Activated CD4-positive, alpha-beta T cell treated with anti-CD3 and anti-CD28 coated beads, Interleukin-10, Interleukin-2, amounts not matched to agents 100 ng/mL and 50 ng/mL, durations not matched to agents 16 hours and 8 hours (primary cell): ENCODE measurements around the gene TLR4.
A peak's percentile ranks its signal among the peaks of the same experiment; 100 is the strongest.

Experiments used
- DNase-seq: peaks from one replicate; pipeline ENCODE4 v3.0.0-alpha.2; 2020

Gene TLR4

DNA sequence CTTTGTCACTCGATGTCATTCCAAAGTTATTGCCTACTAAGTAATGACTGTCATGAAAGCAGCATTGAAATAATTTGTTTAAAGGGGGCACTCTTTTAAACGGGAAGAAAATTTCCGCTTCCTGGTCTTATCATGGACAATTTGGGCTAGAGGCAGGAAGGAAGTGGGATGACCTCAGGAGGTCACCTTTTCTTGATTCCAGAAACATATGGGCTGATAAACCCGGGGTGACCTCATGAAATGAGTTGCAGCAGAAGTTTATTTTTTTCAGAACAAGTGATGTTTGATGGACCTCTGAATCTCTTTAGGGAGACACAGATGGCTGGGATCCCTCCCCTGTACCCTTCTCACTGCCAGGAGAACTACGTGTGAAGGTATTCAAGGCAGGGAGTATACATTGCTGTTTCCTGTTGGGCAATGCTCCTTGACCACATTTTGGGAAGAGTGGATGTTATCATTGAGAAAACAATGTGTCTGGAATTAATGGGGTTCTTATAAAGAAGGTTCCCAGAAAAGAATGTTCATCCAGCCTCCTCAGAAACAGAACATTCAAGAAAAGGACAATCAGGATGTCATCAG lies 11.3 kb downstream of the TLR4 start:
- DNase-seq = no peak

GRCh38 chr9:117718085-117718484 lies 13.9 kb downstream of the TLR4 start:
- peak; percentile 23 for DNase-seq

DNA sequence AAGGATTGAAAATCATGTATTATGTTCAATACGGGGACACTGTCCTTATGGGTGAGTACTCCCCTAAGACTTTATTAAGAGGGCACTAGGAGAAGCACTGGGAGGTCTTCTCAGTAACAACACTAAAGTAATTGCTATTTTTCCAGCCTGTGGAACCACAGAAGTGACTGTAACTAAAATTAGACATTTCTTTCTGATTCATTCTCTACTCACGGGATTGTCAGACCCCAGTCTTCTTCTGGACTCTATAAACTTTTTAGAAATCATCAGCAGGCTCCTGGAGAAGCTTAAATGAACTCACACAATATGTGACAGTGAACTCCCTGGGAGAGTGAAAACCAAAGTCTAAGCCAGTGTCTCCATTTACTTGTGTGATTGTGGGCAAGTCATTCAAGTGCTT lies 14.5 kb downstream of the TLR4 start:
- DNase-seq = no peak

GRCh38 chr9:117719161-117719920 lies 15.1 kb downstream of the TLR4 start:
- no peak for DNase-seq

DNA sequence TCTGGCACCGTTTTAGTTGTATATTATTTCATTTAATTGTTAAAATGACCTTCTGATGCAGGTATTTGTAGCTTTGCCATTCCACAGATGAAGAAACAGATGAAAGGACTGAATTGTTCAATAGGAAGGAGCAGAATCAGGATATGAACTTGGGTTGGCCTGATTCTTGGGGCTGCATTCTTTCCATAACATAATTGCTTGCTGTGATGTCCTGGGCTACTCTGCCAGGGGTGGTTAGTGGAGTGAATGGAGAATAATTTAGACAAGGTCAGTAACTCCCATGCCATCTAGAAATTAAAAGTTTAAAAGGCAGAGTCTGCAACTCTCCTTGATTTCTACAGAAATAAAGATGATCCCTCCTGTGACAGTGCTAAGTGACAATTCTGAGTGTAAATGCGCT lies 15.9 kb downstream of the TLR4 start:
- no peak for DNase-seq

- DNase-seq = no peak
These were observed 16.4 kb downstream of the TLR4 start for GRCh38 chr9:117720555-117720954.

- DNase-seq = no peak
These were observed 16.8 kb downstream of the TLR4 start for GRCh38 chr9:117720987-117721386.

GRCh38 chr9:117722108-117722761 lies 18.0 kb downstream of the TLR4 start:
- no peak for DNase-seq

DNA sequence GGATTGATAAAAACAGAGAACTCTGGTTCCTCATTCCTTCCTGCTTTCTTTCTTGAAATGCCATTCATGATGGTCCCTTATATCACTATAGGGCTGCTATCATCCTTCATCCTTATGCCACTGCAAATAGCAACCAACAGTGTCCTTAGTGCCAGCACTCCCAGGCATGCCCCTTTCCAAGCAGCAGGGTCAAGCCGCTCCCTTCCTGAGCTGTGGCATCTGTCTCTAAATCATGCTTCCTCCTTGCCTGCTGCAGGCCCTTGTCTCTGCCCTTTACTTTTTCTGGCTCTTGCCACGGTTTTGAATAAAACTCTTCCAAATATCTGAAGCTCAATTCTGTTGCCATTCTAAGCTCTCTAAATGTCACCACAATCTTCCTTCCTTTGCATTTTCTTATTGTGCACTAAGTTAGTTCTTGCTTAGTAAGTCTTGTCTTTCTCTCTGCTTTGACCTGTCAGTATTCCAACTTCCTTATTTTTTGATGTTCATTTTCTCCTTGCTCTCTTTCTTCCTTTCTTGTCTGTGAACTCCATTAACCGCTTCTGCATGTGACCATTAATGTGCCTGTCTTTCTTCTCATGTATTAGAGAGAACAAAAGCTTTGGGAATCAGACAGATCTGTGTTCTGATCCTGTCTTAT lies 19.9 kb downstream of the TLR4 start:
- DNase-seq = no peak

DNA sequence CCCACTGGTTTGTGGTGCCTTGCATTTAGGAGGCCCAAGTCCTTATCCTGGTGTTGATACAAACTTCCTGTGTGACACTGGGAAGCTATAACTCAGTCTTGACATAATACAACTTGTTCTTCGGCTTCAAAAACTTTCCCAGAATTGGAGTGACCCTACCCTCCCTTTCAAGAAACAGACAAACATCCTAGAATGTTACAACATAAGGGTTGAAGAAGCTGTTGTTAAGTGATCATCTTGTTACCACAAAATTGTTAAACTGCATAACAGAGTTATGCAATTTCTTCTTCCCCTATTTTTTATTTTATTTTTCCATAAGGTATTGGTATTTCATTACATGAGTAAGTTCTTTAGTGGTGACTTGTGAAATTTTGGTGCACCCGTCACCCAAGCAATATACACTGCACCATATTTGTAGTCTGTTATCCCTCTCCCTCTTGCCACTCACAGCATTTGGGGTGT lies 21.3 kb downstream of the TLR4 start:
- DNase-seq = no peak

DNA sequence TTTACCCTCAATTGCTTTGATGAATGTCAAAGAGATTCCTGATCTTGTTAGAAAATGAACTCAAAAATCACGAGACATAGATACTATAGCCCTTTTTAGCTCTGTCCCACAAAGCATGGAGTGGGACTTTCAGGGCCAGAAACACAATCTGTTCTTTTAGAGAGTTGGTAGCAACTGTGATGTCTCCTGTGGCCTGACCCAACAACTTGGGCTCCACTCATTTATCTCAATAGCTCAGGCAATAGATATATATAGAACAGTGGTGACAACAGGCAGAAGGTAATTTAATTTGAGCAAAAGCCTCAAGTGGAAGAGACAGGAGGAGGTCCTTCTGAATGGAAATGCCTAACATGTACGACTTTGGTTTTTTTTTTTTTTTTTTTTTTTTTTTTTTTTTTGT lies 25.2 kb downstream of the TLR4 start:
- no peak for DNase-seq

DNA sequence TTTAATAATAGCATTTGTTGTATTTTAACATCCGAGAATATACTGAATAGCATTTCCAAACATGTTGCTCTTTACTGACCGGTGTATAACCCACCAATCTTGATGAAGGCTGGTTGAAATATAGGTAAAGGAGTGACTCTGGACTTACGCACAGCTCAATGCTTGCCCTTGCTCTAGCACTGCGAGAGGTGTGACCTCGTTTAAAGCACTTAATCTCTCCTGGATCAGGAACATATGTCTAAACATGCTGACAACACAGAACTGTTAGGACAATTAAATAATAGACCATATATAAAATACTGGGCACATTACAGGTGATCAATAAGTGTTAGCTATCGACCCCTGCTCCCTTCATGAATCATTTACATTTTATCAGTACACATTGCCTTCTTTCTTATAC lies 28.3 kb downstream of the TLR4 start:
- DNase-seq = no peak

- no peak for DNase-seq
These were observed 29.3 kb downstream of the TLR4 start for GRCh38 chr9:117733465-117733864.

DNA sequence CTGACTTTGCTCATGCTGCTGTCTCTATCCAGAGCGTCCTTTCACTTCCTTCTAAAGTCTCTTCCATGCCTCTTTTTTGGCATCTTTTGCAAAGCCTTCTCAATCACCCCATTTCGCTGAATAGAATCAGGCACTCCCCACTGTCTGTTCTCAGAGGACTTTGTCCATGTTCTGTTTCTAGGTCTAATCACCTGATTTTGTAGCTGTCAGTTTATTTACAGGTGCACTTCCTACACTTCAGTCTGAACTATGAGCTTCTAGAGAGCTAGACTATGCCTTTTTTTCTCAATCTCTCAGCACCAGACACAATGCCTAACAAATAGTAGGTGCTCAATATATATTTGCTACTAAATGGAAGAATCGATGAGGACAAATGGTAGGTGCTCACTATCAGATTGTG lies 29.9 kb downstream of the TLR4 start:
- no peak for DNase-seq

DNA sequence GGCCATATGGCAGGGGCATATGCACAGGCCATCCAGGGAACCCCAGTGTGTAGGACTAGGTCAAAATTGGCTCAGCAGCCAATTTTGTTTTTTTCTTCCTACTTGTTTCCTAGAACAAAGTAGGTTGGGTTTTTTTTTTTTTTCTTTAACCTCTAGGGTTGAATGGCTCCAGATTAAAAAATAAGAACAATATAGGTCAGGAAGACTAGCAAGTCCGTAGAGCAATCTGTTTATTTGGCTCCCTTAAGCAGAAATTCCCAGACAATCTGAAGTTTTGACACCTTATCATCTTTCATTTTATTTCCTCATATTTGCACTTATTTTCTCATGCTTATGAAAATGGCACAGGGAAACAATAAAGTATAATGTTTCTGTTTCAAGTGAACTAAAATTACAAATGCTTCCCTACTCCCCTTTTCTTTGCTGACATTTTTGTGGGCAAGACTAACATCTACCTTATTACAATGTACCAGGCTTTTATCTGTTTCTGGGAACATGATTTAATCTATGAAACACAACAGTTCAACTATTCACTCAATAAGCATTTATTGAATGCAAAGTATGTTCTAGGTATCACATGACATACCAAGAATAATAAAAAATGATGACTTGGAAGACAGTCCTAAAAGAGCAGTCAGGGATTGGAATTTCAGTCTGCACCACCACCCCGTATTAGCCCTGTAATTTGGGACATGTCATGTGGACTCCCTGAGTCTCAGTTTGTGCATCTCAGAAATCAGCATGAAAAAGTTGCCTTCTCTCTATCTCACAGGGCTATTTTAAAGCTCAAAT lies 30.5 kb downstream of the TLR4 start:
- no peak for DNase-seq

GRCh38 chr9:117737721-117738226 lies 33.6 kb downstream of the TLR4 start:
- no peak for DNase-seq

DNA sequence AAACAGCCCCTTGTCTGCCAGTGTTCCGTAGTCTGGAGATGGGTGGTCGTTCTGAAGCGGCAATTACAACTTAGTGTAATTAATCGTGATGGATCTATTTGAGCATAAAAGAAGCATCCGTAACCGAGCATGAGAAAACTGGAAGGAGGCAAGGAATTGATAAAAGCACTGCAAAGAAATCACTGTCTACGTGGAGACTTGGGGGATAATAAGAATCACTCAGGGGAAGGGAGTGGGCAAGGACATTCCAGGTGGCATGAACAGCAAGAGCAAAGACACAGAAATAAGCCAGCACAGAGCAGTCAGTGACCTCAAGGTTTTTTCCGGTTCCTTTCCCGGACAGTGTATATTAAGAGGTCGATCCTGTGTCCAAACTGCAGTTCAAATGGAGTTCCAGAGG lies 35.0 kb downstream of the TLR4 start:
- DNase-seq = no peak

- DNase-seq = no peak
These were observed 35.6 kb downstream of the TLR4 start for GRCh38 chr9:117739624-117740347.

DNA sequence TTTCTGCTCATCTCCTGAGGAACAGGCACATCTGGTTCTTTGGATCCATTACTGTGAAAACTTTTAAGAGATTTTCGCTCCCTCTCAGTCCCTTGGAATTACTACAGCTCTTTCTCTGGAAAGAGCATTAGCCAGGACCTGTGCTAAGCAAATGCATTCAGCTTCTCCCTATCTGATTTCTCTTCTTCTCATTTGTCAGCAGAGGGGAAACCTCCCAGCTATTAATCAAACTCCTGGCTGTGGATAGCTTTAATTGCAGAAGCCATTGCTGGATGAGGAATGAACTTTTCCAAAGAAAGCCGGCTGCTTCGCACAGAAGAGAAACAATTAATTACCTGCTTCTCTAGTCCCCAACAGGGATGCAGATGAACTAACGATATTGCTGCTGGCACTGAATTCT lies 37.9 kb downstream of the TLR4 start:
- no peak for DNase-seq

GRCh38 chr9:117744369-117744768 lies 40.2 kb downstream of the TLR4 start:
- DNase-seq = no peak

GRCh38 chr9:117744856-117745389 lies 40.7 kb downstream of the TLR4 start:
- no peak for DNase-seq

GRCh38 chr9:117745598-117745997 lies 41.4 kb downstream of the TLR4 start:
- DNase-seq = no peak
